Activated CD8-positive, alpha-beta T cell treated with anti-CD3 and anti-CD28 coated beads, Interleukin-2, amount 10 ng/mL, durations not matched to agents 7 days and 5 days (primary cell): ENCODE measurements around the gene RNF213. TPM values are rescaled to one million over a fixed set of nuclear protein-coding genes. Genes with fewer than 3 reads are reported as not detected.

Experiments used
- ATAC-seq: fragments of 150-1000 bp; cut with Tn5 transposase; one replicate; pipeline ENCODE4 v1.10.0; 2021; ENCODE audit warnings: moderate library complexity
- CTCF ChIA-PET: fragments of 350-600 bp; sonication (Branson Sonifier 250); formaldehyde crosslinking; loops from one replicate; lab custom pipeline; 2021; ENCODE audit warnings: antibody characterized with exemption; lab: Charles Lee
- POLR2A ChIA-PET: fragments of 350-600 bp; sonication (Branson Sonifier 250); formaldehyde crosslinking; loops from one replicate; lab custom pipeline; 2021; ENCODE audit warnings: antibody characterized with exemption; lab: Charles Lee
- DNase-seq: peaks from one replicate; pipeline ENCODE4 v3.0.0-alpha.2; 2020
- H3K27ac Mint-ChIP-seq: one replicate; pipeline ENCODE4 v1.8.0; 2021; ENCODE audit warnings: mild to moderate bottlenecking, mixed read lengths
- H3K27me3 Mint-ChIP-seq: one replicate; pipeline ENCODE4 v1.8.0; 2021; ENCODE audit warnings: low read depth, mixed read lengths
- H3K36me3 Mint-ChIP-seq: one replicate; pipeline ENCODE4 v1.8.0; 2021; ENCODE audit warnings: low read depth, mixed read lengths
- H3K4me1 Mint-ChIP-seq: one replicate; pipeline ENCODE4 v1.8.0; 2021; ENCODE audit warnings: low read depth, mixed read lengths
- H3K4me3 Mint-ChIP-seq: one replicate; pipeline ENCODE4 v1.8.0; 2021; ENCODE audit warnings: mild to moderate bottlenecking, mixed read lengths
- H3K9me3 Mint-ChIP-seq: one replicate; pipeline ENCODE4 v1.8.0; 2022; ENCODE audit warnings: mixed read lengths; ENCODE audit not compliant: insufficient read depth
- total RNA-seq, 2 experiments: library from RNA; stranded (reverse); gene quantifications; one replicate each; pipeline ENCODE4 v1.2.3, GENCODE V29; 2021

RNF213 gene
- total RNA-seq, 2 experiments from 2014 or later = 438 to 455 TPM

- no peak for DNase-seq
- ChIA-PET CTCF (no interaction called here), POLR2A (no interaction called here)
- Mint-ChIP-seq H3K27ac (peak overlapping the region; percentile 73), H3K27me3 (no peaks in the 10 kb centered on the region), H3K9me3 (no peaks in the 10 kb centered on the region), H3K4me3 (no peak overlapping the region), H3K36me3 (peaks cover 86% of the 10 kb centered on the region), H3K4me1 (no peaks in the 10 kb centered on the region)
- no peak for ATAC-seq
Observed at GRCh38 chr17:80372922-80373570, 112.4 kb downstream of the RNF213 start.

DNA sequence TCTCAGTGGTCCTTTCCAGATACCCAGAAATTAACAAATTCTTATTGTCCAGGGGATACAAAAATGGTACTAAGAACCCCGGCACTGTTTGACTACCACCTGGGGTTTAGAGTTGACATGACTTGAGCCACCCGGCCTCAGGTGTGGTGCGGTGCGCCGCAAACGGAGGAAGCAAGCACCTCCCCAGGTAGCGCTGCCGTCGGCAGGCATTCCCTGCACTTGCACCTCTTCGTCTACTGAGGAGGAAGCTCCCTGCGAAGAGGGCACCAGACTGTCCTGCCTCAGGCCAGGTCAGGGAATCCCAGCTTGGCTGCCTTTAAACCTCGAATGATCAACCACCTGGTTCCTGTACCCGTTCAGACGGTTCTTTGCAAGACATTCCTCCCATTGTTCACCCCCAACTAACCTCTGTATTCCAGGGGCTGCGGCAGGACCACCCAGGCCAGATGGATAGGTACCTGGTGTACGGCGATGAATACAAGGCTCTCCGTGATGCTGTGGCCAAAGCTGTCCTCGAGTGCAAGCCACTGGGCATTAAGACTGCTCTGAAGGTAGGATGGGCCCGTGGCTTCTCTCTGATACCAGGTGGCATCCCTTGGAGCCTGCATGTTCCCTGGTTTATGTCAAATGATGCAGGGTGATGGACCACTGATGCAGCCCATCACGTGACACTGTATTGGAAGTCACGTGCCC, 113.5 kb downstream of the RNF213 start:
- ATAC-seq (no peak), DNase-seq (no peak)
- H3K36me3 Mint-ChIP-seq = peaks cover 90% of the 10 kb centered on the region
- H3K27me3 Mint-ChIP-seq = no peaks in the 10 kb centered on the region
- CTCF ChIA-PET = no interaction called here
- no peak overlapping the region for H3K27ac Mint-ChIP-seq
- POLR2A ChIA-PET = no interaction called here
- H3K4me1 Mint-ChIP-seq = no peaks in the 10 kb centered on the region
- no peak overlapping the region for H3K4me3 Mint-ChIP-seq
- no peaks in the 10 kb centered on the region for H3K9me3 Mint-ChIP-seq

DNA sequence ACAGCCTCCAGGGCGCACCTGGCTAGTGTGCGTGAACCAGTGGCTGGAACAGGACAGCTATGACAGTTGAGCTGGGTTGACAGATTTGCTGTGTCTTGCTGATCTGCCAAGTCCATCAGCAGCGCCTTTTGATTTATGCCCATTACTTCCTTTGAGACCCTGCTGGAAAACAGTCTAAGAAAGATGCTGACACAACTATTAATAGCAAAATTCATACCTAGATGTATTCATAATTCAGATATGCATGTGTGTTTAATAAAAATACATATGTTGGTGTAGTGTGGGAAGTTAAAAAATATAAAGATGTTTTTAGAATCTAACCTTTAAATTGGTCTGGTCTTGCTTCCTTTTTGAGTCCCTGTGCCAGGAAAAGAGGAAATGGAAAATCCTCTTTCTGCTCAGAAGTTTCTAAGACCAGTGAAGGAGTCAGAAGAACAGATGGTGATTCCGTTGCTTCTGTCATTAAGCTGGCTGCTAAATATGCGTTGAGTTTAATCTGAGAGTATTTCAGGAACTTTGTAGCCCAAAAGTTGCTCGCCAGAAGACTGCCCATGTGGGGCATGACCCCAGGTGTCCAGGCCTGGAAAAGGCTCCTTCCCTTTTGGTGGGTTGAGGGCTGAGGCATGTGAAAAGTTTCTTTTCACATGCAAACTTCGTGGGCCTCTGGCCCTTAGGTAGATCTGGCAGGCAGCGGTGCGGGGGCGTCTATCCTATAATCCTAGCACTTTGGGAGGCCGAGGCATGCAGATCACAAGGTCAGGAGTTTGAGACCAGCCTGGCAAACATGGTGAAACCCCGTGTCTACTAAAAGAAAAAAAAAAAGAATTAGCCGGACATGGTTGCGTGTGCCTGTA, 114.3 kb downstream of the RNF213 start:
- Mint-ChIP-seq H3K27me3 (no peaks in the 10 kb centered on the region), H3K9me3 (no peaks in the 10 kb centered on the region), H3K4me1 (no peaks in the 10 kb centered on the region), H3K36me3 (peaks cover 91% of the 10 kb centered on the region), H3K27ac (no peak overlapping the region), H3K4me3 (no peak overlapping the region)
- ChIA-PET POLR2A (no interaction called here), CTCF (no interaction called here)
- DNase-seq = no peak
- no peak for ATAC-seq

DNA sequence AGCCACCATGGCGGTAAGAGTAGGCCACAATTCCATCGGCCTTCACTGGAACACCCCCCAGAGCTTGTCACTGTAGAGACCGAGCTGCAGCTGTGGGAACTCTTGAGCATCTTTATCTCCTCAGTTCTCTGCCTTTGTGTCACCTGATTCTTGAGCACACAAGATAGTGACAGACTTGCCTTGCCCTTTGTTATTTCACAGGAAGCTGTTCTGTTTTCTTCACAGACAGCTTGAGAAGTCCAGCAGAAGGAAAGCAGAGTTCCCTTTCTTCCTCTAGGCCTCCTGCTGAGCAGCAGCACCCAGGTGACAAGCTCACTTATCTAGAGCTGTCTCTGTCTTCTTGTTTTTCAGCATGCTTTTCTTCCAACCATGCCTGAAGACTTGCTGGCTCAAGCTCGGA, 115.9 kb downstream of the RNF213 start:
- Mint-ChIP-seq H3K27me3 (no peaks in the 10 kb centered on the region), H3K4me1 (no peaks in the 10 kb centered on the region), H3K36me3 (peaks cover 94% of the 10 kb centered on the region), H3K27ac (no peak overlapping the region), H3K4me3 (no peak overlapping the region), H3K9me3 (no peaks in the 10 kb centered on the region)
- ATAC-seq (no peak), DNase-seq (no peak)
- ChIA-PET CTCF (no interaction called here), POLR2A (interaction anchor here (1.0 to 1.3 kb wide), 2 partner anchors 9 to 229 kb away, joined by 3 read pairs; no protein-coding TSS in a partner anchor)

GRCh38 chr17:80377798-80378197, 117.1 kb downstream of the RNF213 start:
- H3K27ac Mint-ChIP-seq = no peak overlapping the region
- ChIA-PET POLR2A (interaction anchor here (1.3 kb wide), 1 partner anchor 230 kb away, joined by 3 read pairs; no protein-coding TSS in a partner anchor), CTCF (interaction anchor here (1.3 kb wide), 1 partner anchor 17 kb away, joined by 4 read pairs; no protein-coding TSS in a partner anchor)
- H3K4me1 Mint-ChIP-seq = no peaks in the 10 kb centered on the region
- DNase-seq (no peak), ATAC-seq (no peak)
- no peak overlapping the region for H3K4me3 Mint-ChIP-seq
- no peaks in the 10 kb centered on the region for H3K9me3 Mint-ChIP-seq
- no peaks in the 10 kb centered on the region for H3K27me3 Mint-ChIP-seq
- peaks cover 91% of the 10 kb centered on the region for H3K36me3 Mint-ChIP-seq

- no peak overlapping the region for H3K27ac Mint-ChIP-seq
- peaks cover 94% of the 10 kb centered on the region for H3K36me3 Mint-ChIP-seq
- CTCF ChIA-PET = no interaction called here
- ATAC-seq (no peak), DNase-seq (no peak)
- H3K9me3 Mint-ChIP-seq = no peaks in the 10 kb centered on the region
- H3K27me3 Mint-ChIP-seq = no peaks in the 10 kb centered on the region
- POLR2A ChIA-PET = interaction anchor here (0.8 kb wide), 1 partner anchor 48 kb away, joined by 5 read pairs; no protein-coding TSS in a partner anchor
- peaks cover 15% of the 10 kb centered on the region for H3K4me1 Mint-ChIP-seq
- no peak overlapping the region for H3K4me3 Mint-ChIP-seq
Observed at GRCh38 chr17:80379348-80379747, 118.7 kb downstream of the RNF213 start.

- POLR2A ChIA-PET = interaction anchor here (0.6 kb wide), 1 partner anchor 26 kb away, joined by 4 read pairs; no protein-coding TSS in a partner anchor
- ATAC-seq (no peak), DNase-seq (no peak)
- CTCF ChIA-PET = no interaction called here
- Mint-ChIP-seq H3K27me3 (no peaks in the 10 kb centered on the region), H3K4me1 (peaks cover 18% of the 10 kb centered on the region), H3K36me3 (peaks cover 94% of the 10 kb centered on the region), H3K4me3 (no peak overlapping the region), H3K27ac (no peak overlapping the region), H3K9me3 (no peaks in the 10 kb centered on the region)
Observed at GRCh38 chr17:80380068-80380467, 119.4 kb downstream of the RNF213 start.

DNA sequence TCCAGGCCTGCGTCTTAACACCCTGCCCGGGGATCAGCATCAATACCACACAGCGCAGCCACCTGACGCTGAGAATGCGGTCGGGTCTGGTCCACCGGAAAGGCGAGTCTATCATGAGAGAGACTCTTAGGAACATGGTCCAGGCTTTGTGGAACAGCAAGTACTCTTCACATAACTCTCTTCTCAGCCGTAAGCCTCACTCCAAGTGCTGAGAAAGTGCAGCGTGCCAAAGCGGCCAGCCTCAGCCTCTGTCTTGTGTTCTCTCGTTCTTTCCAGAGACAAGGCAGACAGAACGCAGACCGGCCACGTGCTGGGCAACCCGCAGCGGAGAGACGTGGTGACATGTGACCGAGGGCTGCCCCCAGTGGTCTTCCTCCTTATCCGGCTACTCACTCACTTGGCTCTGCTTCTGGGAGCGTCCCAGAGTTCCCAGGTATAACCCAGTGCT, 119.9 kb downstream of the RNF213 start:
- ChIA-PET POLR2A (interaction anchor here (0.6 kb wide), 1 partner anchor 26 kb away, joined by 4 read pairs; no protein-coding TSS in a partner anchor), CTCF (no interaction called here)
- H3K36me3 Mint-ChIP-seq = peaks cover 94% of the 10 kb centered on the region
- no peak overlapping the region for H3K27ac Mint-ChIP-seq
- H3K9me3 Mint-ChIP-seq = no peaks in the 10 kb centered on the region
- ATAC-seq = no peak
- H3K27me3 Mint-ChIP-seq = no peaks in the 10 kb centered on the region
- DNase-seq = no peak
- no peak overlapping the region for H3K4me3 Mint-ChIP-seq
- peaks cover 18% of the 10 kb centered on the region for H3K4me1 Mint-ChIP-seq

GRCh38 chr17:80381416-80381923, 120.8 kb downstream of the RNF213 start:
- DNase-seq = no peak
- H3K9me3 Mint-ChIP-seq = no peaks in the 10 kb centered on the region
- H3K27ac Mint-ChIP-seq = peak overlapping the region; percentile 54

DNA sequence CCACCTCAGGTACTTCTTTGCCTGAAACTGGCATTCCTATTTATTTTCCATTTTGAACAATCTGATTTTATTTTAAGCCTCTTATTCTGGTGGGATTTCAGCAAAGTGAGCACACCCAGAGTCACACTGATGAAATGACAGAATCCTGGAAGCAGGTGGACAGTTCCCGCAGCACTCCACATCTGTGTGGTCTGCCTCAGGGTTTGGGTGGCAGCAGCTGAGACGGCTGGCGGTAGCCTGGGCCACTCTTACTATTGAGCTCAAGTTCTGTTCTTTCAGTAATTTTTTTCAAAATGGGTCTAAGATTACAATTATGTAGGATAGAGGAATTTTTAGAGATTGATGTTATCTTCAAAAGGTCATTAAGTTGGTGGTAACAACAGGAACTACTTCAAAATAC, 121.8 kb downstream of the RNF213 start:
- no peaks in the 10 kb centered on the region for H3K9me3 Mint-ChIP-seq
- ATAC-seq = no peak
- DNase-seq = no peak
- ChIA-PET POLR2A (no interaction called here), CTCF (no interaction called here)
- peaks cover 18% of the 10 kb centered on the region for H3K4me1 Mint-ChIP-seq
- H3K4me3 Mint-ChIP-seq = no peak overlapping the region
- peak overlapping the region; percentile 24 for H3K27ac Mint-ChIP-seq
- H3K27me3 Mint-ChIP-seq = no peaks in the 10 kb centered on the region
- H3K36me3 Mint-ChIP-seq = peaks cover 93% of the 10 kb centered on the region

More at GRCh38 chr17:80381416-80381923, 120.8 kb downstream of the RNF213 start:
- Mint-ChIP-seq H3K4me1 (peaks cover 18% of the 10 kb centered on the region), H3K27me3 (no peaks in the 10 kb centered on the region), H3K4me3 (no peak overlapping the region), H3K36me3 (peaks cover 93% of the 10 kb centered on the region)
- no peak for ATAC-seq
- CTCF ChIA-PET = interaction anchor here (0.7 kb wide), 1 partner anchor 858 kb away, joined by 3 read pairs; the partner anchor contains the start of gene NDUFAF8
- POLR2A ChIA-PET = no interaction called here

- H3K27ac Mint-ChIP-seq = no peak overlapping the region
- no peak for DNase-seq
- H3K27me3 Mint-ChIP-seq = no peaks in the 10 kb centered on the region
- no peak overlapping the region for H3K4me3 Mint-ChIP-seq
- peaks cover 91% of the 10 kb centered on the region for H3K36me3 Mint-ChIP-seq
- H3K9me3 Mint-ChIP-seq = no peaks in the 10 kb centered on the region
- POLR2A ChIA-PET = no interaction called here
- CTCF ChIA-PET = no interaction called here
- no peak for ATAC-seq
- H3K4me1 Mint-ChIP-seq = peaks cover 18% of the 10 kb centered on the region
Observed at GRCh38 chr17:80382956-80383355, 122.3 kb downstream of the RNF213 start.
